ENCODE results near the gene FKBP11. TPM values are rescaled to one million over a fixed set of nuclear protein-coding genes. Genes with fewer than 3 reads are reported as not detected.
A peak's percentile ranks its signal among the peaks of the same experiment; 100 is the strongest.

Gene FKBP11
- 25.0 TPM for total RNA-seq

- H3K4me3 ChIP-seq (ENCODE audit: low read length), result peak within 1 kb of the TSS; percentile 94
- H3K9me3 ChIP-seq (ENCODE audit: low read depth, low read length), result no peaks in the 10 kb centered on the region
- H3K4me1 ChIP-seq (ENCODE audit: insufficient read depth, low read length), result peaks cover 17% of the 10 kb centered on the region
- no peaks in the 10 kb centered on the region for H3K27me3 ChIP-seq (ENCODE audit: insufficient read depth, low read length)
Observed at GRCh38 chr12:48925304-48926011, at the start of gene FKBP11. Gene FKBP11, minus strand, starts transcription at chr12:48925492. Its CDS starts 64 bp downstream, at chr12:48925428.

GRCh38 chr12:48973941-48974673 is 48.8 kb upstream of the FKBP11 start:
- no peaks in the 10 kb centered on the region for H3K9me3 ChIP-seq (ENCODE audit: low read depth, low read length)
- H3K27me3 ChIP-seq (ENCODE audit: insufficient read depth, low read length), result peaks cover 88% of the 10 kb centered on the region
- peaks cover 71% of the 10 kb centered on the region for H3K4me1 ChIP-seq (ENCODE audit: insufficient read depth, low read length)
- no peak overlapping the region for H3K4me3 ChIP-seq (ENCODE audit: low read length)

GRCh38 chr12:48973531-48973930 is 48.2 kb upstream of the FKBP11 start:
- H3K9me3 ChIP-seq (ENCODE audit: low read depth, low read length), result no peaks in the 10 kb centered on the region
- peaks cover 83% of the 10 kb centered on the region for H3K27me3 ChIP-seq (ENCODE audit: insufficient read depth, low read length)
- H3K4me1 ChIP-seq (ENCODE audit: insufficient read depth, low read length), result peaks cover 65% of the 10 kb centered on the region
- no peak overlapping the region for H3K4me3 ChIP-seq (ENCODE audit: low read length)

GRCh38 chr12:48972952-48973483 is 47.7 kb upstream of the FKBP11 start:
- peaks cover 60% of the 10 kb centered on the region for H3K4me1 ChIP-seq (ENCODE audit: insufficient read depth, low read length)
- no peak overlapping the region for H3K4me3 ChIP-seq (ENCODE audit: low read length)
- H3K27me3 ChIP-seq (ENCODE audit: insufficient read depth, low read length), result peaks cover 78% of the 10 kb centered on the region
- no peaks in the 10 kb centered on the region for H3K9me3 ChIP-seq (ENCODE audit: low read depth, low read length)

- Histone ChIP-seq H3K4me3 (ENCODE audit: low read length) (no peak overlapping the region), H3K9me3 (ENCODE audit: low read depth, low read length) (no peaks in the 10 kb centered on the region), H3K27me3 (ENCODE audit: insufficient read depth, low read length) (peaks cover 72% of the 10 kb centered on the region), H3K4me1 (ENCODE audit: insufficient read depth, low read length) (peaks cover 54% of the 10 kb centered on the region)
Observed at GRCh38 chr12:48972213-48972951, 47.1 kb upstream of the FKBP11 start.

- Histone ChIP-seq H3K9me3 (ENCODE audit: low read depth, low read length) (no peaks in the 10 kb centered on the region), H3K4me3 (ENCODE audit: low read length) (no peak overlapping the region), H3K27me3 (ENCODE audit: insufficient read depth, low read length) (peaks cover 59% of the 10 kb centered on the region), H3K4me1 (ENCODE audit: insufficient read depth, low read length) (peaks cover 49% of the 10 kb centered on the region)
Observed at GRCh38 chr12:48970702-48971334, 45.5 kb upstream of the FKBP11 start.

GRCh38 chr12:48969833-48970701 is 44.8 kb upstream of the FKBP11 start:
- Histone ChIP-seq H3K27me3 (ENCODE audit: insufficient read depth, low read length) (peaks cover 54% of the 10 kb centered on the region), H3K4me1 (ENCODE audit: insufficient read depth, low read length) (peaks cover 49% of the 10 kb centered on the region), H3K4me3 (ENCODE audit: low read length) (no peak overlapping the region), H3K9me3 (ENCODE audit: low read depth, low read length) (no peaks in the 10 kb centered on the region)

- peaks cover 49% of the 10 kb centered on the region for H3K27me3 ChIP-seq (ENCODE audit: insufficient read depth, low read length)
- H3K9me3 ChIP-seq (ENCODE audit: low read depth, low read length), result no peaks in the 10 kb centered on the region
- H3K4me1 ChIP-seq (ENCODE audit: insufficient read depth, low read length), result peaks cover 49% of the 10 kb centered on the region
- no peak overlapping the region for H3K4me3 ChIP-seq (ENCODE audit: low read length)
Observed at GRCh38 chr12:48969160-48969771, 44.0 kb upstream of the FKBP11 start.

- Histone ChIP-seq H3K4me1 (ENCODE audit: insufficient read depth, low read length) (peaks cover 42% of the 10 kb centered on the region), H3K9me3 (ENCODE audit: low read depth, low read length) (no peaks in the 10 kb centered on the region), H3K27me3 (ENCODE audit: insufficient read depth, low read length) (peaks cover 41% of the 10 kb centered on the region), H3K4me3 (ENCODE audit: low read length) (no peak overlapping the region)
Observed at GRCh38 chr12:48968467-48968866, 43.2 kb upstream of the FKBP11 start.

- Histone ChIP-seq H3K4me1 (ENCODE audit: insufficient read depth, low read length) (peaks cover 38% of the 10 kb centered on the region), H3K4me3 (ENCODE audit: low read length) (no peak overlapping the region), H3K9me3 (ENCODE audit: low read depth, low read length) (no peaks in the 10 kb centered on the region), H3K27me3 (ENCODE audit: insufficient read depth, low read length) (peaks cover 36% of the 10 kb centered on the region)
Observed at GRCh38 chr12:48967991-48968390, 42.7 kb upstream of the FKBP11 start.

GRCh38 chr12:48966177-48966895 is 41.0 kb upstream of the FKBP11 start:
- H3K9me3 ChIP-seq (ENCODE audit: low read depth, low read length), result no peaks in the 10 kb centered on the region
- peaks cover 19% of the 10 kb centered on the region for H3K27me3 ChIP-seq (ENCODE audit: insufficient read depth, low read length)
- H3K4me1 ChIP-seq (ENCODE audit: insufficient read depth, low read length), result peaks cover 22% of the 10 kb centered on the region
- no peak overlapping the region for H3K4me3 ChIP-seq (ENCODE audit: low read length)

- H3K27me3 ChIP-seq (ENCODE audit: insufficient read depth, low read length), result peaks cover 10% of the 10 kb centered on the region
- no peak overlapping the region for H3K4me3 ChIP-seq (ENCODE audit: low read length)
- H3K9me3 ChIP-seq (ENCODE audit: low read depth, low read length), result no peaks in the 10 kb centered on the region
- peaks cover 12% of the 10 kb centered on the region for H3K4me1 ChIP-seq (ENCODE audit: insufficient read depth, low read length)
Observed at GRCh38 chr12:48965298-48965838, 40.1 kb upstream of the FKBP11 start.

GRCh38 chr12:48961801-48962200 is 36.5 kb upstream of the FKBP11 start:
- Histone ChIP-seq H3K4me1 (ENCODE audit: insufficient read depth, low read length) (peaks cover 9% of the 10 kb centered on the region), H3K4me3 (ENCODE audit: low read length) (no peak overlapping the region), H3K9me3 (ENCODE audit: low read depth, low read length) (no peaks in the 10 kb centered on the region), H3K27me3 (ENCODE audit: insufficient read depth, low read length) (no peaks in the 10 kb centered on the region)
